HK-2 (cell line): ENCODE results near the gene WDPCP.
"Not testable (repeated sequence)": the region's sequence is repeated elsewhere in the genome, so short reads cannot be mapped to it uniquely, and the experiment has no call there.

ENCODE experiments used
- DNase-seq: peaks from one replicate; pipeline ENCODE4 v3.0.0-alpha.2; 2018; ENCODE audit not compliant: unreplicated experiment

The WDPCP gene

DNA sequence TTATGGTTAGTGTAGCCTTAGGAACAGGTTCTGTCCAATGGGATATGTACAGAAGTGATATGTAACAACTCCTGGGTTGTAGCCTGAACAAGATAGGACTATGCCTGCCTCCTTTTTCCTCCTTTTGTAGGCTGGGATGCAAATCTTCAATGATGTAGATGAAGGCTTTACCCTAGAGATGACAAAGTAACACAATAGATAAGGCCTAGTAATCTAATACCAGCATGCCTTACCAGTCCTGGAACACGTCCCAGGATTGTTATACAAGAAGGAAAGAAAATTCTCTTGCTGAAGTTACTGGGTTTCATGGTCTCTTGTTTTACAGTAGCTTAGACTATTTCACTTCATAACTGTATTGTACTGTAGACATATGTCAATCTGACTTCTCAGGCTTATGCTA, 345.5 kb downstream of the WDPCP start:
- DNase-seq = no peak

DNA sequence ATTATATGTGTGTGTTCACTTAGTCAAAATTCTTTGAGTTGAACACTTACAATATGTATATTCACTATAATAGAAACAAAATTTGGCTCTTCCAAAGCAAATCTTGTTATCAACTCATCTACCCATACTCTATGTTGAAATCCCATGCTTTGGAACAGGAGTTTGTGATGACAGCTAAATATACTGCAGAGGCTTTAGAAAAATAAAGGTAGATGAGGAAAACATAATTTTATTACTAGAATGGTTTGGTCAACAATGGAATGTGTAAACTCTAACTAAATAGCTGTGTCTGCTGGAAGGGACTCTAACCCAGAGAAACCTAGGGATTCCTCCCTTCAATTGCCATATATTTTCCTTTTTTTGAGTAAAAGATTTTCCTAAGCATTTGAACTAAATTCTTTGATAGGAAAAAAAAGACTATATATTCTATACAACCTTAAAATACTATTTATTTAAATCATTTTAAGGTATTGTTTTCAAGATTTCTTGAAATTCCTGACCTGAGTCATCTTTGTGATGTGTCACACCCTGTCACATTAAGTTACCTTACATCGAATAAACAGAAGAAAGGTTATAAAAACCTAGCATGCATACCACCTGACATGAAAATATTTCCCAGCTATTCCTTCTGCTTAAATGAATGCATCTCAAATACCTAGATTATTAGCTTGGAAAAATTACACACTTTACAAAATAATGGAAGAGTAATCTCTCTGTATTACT, 362.2 kb downstream of the WDPCP start:
- no peak for DNase-seq

DNA sequence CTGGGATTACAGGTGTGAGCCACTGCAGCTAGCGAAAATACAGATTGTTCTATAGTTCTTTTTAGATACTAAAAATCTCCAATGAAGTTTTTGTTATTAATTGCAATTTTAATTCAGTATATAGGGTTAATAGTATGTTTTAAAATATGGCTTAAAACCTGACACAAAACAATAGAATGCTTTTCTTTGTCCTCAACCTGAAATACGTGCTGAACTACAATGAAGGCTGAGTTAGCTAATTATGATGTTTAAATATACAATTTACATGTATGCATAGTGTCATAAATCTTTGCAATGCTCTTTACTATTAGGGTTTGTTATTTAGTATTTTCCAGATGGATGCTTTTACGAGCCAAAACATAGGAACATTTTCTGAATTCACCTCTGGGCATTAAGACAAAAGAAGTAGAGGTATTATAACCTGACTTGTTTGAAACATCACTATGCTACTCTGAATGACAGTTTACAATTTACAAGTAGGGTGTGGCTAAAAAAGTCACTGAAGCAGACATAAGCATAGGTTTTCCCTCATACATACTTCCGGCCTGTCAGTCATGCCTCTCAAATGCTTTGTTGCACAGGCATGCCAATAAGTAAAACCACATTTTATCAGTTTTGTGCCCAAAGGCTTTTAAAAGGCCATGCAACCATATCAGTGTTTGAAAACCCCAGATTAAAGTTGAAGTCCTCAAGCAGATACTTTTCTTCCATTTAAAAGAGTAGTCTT, 369.3 kb downstream of the WDPCP start:
- no peak for DNase-seq

DNA sequence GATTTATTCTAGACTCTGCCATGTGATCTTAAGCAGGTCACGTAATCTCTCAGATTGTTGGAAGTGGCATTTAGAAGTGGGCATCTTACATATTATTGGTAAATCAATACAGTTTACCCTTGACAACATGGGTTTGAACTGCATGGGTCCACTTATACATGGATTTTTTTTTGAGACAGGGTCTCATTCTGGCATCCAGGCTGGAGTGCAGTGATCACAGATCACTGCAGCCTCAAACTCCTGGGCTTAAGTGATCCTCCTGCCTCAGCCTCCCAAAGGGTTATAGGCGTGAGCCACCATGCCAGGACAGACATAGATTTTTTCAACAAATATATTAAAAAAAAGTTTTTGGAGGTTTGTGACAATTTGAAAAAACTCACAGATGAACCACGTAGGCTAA, 393.0 kb downstream of the WDPCP start:
- DNase-seq = no peak

DNA sequence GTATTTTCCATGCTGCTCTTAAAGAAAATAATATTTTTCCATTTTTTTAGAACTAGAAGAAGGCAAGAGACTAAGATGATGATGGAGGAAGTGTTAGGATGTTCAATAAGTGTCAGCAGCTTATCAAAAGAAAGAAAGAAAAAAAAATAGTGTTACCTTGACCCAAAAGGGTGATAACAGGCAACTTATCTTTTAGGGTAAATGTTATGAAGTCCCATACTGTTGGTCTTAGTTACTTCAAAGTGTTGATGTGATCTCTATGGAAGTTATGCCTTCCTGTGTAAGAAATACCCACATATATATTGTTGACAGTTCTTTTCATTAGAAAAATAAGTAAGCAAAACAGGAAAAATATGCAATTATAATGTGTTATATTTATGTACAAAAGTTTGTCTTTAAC, 394.1 kb downstream of the WDPCP start:
- no peak for DNase-seq

DNA sequence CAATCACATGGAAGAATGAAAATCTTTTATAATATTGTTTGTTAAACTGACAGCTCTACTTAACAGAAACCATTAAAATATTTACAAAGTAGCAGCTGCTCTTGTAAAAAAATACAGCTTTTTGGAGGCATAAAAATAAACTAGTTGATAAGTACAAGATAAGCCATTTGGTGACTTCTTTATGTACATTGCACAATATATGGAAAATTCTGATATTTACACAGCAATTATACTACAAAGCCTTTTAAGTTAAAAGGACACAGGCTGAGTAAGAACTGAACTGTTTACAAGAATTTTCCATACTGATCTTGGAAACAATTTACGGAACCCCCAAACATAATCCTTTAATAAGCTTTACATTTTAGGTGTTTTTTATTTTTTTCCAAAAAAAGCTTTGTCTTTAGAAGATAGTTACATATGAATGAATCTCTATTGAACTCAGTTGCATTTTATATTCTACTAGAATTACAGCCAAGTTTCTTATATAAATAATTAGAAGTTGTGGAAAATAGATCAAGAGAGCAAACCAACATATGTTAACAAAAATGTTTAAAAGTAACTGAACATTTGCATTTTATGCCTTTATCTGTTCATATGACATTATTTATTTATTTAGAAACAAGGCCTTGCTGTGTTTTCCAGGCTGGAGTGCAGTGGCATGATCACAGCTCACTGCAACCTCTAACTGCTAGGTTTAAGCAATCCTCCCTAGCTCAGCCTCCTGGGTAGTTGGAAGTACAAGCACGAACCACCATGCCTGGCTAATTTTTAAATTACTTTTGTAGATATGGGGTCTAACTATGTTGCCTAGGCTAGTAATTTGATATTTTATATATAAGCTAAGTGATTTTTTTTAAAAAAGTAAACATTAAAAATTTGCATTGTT, 395.1 kb downstream of the WDPCP start:
- DNase-seq = no peak

DNA sequence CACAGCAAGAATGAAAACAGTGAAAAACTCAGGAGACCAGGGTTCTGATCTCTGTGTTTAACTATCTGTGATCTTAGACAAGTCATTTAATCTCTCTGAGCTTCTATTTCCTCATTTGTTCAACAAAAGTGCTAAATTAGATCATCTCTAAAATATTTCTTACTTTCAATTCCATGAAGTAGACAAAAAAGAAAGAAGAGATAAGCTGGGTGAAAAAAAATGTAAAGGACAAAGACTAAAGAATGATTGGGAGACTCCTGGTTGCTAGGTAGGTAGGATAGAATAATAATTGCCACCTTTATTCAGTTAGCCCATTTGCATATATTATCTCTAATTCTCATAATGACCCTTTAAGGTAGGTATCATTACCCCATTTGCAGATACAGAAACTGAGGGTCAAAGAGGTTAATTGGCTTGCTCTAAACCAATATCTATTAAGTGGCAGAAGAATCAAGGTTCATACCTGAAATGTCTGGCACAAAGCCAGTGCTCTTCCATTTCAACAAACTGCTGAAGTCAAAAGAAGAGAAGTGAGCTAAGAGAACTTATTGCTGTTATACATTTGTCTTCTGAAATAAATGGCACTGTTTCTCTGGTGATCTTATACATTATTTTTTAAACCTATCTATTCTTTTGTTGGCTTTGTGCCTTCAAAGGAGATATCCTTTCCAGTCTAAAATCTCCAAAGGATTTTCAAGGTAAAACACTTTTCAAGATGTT, 395.9 kb downstream of the WDPCP start:
- DNase-seq = no peak

DNA sequence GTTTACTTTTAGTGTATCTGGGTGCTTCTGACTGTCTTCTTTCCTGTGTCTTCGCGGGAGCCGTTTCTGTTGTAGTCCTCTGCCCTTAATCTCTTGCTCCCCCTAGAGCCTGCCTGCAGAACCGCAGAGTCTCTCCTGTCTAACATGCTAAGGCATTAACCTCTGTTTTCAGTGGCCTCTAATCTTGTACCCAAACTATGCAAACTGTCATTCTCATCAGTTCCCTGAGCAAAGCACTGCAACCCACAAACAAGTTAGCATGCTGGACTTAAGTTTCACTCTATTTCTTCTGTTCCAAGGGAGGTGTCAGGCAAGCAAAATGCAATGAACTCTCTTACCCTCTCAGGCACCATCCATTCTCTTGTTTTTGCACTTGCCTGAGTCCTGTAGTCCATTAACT, 399.3 kb downstream of the WDPCP start:
- peak; percentile 11 for DNase-seq

DNA sequence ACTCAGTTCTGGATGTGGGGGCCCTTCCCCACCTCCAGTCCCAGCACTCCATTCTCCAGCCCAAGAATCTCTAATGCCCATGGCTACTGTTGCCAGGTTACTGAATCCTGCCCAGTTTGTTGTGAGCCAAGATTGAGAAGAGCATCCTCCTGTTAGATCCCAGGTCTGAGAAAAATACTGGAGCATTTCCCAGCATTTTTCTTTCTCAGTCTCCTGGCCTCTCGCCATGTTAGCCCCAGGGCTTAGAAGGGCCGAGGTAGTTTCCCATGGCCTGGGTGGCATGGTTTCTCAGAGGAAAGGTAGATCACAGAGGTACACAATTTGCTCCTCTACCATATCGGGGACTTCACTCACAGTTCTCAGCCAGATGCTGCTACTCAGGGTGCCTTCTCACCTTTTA, 401.9 kb downstream of the WDPCP start:
- no peak for DNase-seq

DNA sequence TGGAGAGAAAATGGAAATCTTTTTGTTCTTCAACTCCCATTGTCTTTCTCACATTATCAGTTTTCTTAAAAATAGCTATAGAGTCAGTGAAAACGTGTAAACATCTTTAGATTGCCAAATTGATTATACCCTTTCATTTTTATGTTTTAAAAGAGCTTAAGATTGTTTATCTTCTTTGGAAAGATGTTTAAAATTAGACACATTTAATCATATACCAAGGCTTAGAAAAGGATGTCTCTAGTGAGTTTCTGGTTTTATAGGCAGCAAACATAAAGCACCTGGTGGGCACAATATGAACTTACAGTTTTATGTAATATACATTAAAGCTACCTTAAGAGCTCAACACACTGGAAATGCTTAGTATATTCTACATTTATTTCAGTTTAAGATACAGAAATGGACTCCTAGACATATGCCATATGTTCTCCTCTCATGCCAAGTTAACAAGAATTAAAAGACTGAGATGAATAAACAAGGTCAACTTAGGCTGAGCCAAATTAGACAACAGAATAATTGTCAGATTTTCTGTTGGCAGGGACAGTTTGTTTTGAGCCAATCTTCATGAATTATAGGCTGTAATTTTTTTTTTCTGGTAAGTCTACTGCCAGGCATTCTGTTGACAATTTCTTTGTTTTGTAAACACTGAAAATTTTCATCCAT, 425.0 kb downstream of the WDPCP start:
- no peak for DNase-seq

DNA sequence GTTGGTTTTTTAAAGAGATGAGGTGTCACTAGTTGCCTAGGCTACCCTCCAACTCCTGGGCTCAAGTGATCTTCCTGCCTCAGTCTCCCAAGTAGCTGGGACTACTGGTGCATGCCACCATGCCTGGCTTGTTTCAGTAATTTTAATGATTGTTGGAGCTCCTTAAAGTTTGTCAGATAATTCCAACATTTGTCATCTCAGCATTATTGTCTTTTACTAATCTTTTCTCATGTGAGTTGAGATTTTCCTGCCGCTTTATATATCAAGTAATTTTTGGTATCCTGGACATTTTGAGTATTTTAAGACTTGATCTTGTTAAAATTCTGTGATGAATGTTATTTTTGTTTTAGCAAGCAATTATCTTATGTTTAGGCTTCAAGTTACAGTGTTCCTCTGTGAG, 429.0 kb downstream of the WDPCP start:
- DNase-seq = no peak

DNA sequence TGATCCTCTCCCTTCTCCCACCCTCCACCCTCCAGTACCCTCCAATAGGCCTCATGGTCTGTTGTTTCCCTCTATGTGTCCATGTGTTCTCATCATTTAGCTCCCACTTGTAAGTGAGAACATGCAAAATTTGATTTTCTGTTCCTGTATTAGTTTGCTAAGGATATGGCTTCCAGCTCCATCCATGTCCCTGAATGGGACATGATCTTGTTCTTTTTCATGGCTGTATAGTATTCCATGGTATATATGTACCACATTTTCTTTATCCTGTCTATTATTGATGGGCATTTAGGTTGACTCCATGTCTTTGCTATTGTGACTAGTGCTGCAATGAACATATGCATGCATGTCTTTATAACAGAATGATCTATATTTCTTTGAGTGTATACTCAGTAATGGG, 451.6 kb downstream of the WDPCP start:
- not testable (repeated sequence) for DNase-seq

DNA sequence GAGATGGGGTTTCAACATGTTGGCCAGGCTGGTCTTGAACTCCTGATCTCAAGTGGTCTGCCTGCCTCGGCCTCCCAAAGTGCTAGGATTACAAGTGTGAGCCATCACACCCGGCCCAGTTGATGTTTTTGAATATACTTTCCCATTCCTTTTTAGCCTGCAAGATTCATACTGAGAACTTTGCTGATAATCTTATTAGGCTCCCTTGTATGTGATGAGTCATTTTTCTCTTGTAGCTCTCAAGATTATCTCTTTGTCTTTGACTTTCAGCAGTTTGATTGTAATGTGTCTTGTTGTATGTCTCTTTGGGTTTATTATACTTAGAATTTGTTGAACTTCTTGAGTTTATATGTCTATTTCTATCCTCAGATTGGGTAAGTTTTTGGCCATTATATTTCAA, 456.3 kb downstream of the WDPCP start:
- no peak for DNase-seq

DNA sequence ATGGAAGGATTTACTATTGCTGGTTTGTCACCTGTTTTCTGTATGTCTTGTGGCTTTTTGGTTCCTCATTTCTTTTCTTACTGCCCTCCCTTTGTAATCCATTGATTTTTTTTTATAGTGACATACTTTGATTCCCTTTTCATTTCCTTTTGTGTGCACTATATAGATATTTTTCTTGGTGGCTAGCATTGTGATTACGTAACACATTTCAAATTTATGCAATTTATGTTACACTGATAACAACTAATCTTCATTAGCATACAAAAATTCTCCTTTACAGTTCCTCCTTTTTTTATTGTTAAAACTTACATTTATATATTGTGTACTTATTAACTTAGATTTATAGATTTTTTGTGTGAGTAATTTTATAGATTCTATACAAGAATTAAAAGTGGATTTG, 457.1 kb downstream of the WDPCP start:
- no peak for DNase-seq

DNA sequence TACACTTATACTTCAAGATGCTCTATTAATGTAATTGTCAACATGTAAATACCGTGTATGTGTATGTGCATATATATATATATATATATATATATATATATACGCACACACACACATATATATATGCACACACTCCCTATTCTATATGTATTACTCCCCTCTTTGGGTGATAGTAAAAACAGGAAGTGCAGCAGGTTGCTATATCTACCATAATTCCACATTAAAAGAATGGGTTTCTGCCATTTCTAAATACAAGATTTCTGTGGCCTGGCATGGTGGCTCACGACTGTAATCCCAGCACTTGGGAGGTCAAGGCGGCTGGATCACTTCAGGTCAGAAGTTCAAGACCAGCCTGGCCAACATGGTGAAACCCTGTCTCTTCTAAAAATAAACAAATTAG, 460.7 kb downstream of the WDPCP start:
- no peak for DNase-seq

DNA sequence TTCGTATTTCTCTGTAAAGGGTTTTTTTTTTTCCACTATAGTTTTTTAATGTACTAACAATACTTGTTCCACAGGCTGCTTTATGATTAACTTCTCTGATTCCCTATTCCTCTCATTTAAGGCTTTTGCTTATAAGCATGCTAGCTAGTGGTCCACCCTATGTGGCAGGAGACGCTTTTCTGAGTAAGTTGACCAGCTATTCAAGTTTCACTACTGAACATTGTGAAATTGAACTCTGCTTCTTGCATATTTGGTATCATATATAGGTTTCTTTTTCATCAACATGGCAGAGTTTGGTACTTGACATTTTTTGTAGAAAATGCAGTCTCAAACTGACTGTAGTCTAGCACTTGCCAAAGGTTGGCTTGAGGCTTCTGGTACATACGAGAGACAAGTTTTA, 463.4 kb downstream of the WDPCP start:
- DNase-seq = no peak

DNA sequence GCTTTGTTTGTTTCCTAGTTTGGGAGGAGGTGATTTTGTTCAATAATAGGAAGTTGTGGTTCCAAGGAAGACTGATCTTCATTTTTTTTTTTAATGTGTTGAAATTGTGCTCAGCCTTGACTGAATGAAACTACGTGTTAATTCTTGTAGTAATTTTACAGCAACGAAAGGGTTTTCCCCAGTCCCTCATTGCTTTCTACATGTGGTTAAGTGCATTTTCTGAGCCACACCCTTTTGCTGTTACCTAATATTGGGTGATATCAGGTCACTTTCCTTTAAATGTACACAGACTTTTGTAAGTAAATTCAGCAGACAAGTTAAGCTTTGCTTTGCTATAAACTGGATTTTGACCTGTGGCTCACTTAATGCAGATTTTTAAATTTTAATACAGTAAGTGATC, 464.1 kb downstream of the WDPCP start:
- no peak for DNase-seq

DNA sequence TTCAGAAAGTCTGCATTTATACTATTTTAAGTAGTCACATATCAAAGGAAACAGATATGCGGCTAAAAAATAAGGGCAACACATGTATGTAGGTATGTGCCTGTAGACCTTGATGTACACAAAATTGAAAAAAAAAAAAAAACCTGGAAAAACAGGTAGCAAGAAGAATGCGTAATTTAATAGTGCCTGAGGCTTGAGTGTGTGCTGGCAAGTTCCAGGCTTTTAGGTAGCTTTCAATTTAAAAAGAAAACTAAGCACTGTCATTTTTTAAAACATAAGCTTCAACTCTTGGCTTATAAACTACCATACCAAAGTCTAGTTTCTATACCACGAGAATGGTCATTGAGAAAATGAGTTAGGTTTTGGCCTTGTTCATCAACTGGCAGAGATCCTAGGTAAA, 465.4 kb downstream of the WDPCP start:
- DNase-seq = no peak

DNA sequence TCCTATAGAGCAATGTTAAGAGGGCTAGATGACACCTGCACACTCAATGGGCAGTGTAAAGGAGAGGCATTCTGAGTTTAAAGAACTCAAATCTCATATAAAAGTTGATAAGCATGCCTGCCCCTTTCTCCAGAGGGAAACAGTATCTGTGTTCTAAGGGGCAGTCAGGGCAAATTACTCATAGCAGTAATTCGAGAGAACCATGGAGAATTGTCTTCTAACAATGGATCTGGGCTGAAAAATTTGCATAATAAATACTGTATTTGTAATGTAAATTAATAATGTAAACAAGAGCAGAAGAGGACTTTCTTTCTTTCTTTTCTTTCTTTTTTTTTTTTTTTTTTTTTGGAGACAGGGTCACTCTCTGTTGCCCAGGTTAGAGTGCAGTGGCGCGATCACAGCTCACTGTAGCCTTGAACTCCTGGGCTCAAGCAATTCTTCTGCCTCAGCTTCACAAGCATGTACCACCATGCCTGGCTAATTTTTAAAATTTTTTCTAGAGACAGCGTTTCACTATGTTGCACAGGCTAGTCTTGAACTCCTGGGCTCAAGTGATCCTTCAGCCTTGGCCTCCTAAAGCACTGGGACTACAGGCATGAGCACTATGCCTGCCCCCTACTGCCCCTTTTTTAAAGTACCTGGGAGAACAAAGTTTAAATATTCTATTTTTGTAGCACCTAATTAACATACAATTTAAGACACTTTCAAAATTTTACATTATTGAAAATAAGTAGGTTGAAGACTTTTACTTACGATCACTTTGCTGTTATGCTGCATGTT, 467.0 kb downstream of the WDPCP start:
- DNase-seq = no peak

DNA sequence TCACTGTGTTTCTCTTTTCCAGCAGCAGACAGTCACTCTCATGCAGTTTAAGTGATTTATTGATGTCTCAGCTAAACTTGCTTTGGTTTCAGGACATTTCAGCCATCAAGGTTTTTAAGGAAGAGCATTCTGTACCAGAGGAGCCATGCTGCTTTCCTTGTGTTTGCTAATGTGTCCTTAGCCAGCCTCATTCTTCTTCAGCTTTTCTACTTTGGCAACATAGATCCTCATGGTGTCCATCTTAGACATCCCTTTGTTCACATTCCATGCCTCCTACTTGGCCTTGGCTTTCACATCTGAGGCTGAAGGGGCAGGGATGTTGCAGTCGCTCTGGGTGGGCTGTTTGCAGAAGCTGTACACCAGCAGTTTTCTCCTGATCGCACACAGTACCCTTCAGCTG, 469.5 kb downstream of the WDPCP start:
- DNase-seq = no peak

DNA sequence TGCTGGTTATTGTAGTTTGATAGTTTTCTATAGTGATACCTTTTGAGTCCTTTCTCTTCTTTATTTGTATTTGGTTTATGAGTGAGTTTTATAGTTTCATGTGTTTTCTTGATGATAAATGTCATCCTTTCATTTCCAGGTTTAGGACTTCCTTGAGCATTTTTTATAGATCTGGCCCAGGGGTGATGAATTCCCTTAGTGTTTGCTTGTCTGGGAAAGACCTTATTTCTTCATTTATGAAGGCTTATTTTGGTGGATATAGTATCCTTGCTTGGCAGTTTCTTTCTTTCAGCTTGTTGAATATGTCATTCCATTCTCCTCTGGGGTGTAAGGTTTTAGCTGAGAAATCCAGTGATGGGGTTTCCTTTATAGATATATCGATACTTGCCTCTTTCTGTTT, 483.8 kb downstream of the WDPCP start:
- DNase-seq = no peak
